Smooth muscle cell of the umbilical artery (primary cell): Measurements from ENCODE around the gene SNAP47. TPM values are rescaled to one million over a fixed set of nuclear protein-coding genes. Genes with fewer than 3 reads are reported as not detected.

Experiments used
- total RNA-seq: library from RNA; depleted of rRNA; stranded (reverse); fragments of >200 nt; gene quantifications from 2 replicates; pipeline ENCODE4 v1.2.3, GENCODE V29; 2014

The SNAP47 gene, protein sequence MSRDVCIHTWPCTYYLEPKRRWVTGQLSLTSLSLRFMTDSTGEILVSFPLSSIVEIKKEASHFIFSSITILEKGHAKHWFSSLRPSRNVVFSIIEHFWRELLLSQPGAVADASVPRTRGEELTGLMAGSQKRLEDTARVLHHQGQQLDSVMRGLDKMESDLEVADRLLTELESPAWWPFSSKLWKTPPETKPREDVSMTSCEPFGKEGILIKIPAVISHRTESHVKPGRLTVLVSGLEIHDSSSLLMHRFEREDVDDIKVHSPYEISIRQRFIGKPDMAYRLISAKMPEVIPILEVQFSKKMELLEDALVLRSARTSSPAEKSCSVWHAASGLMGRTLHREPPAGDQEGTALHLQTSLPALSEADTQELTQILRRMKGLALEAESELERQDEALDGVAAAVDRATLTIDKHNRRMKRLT
- total RNA-seq: 46.3 and 50.0 TPM in 2 replicates

DNA sequence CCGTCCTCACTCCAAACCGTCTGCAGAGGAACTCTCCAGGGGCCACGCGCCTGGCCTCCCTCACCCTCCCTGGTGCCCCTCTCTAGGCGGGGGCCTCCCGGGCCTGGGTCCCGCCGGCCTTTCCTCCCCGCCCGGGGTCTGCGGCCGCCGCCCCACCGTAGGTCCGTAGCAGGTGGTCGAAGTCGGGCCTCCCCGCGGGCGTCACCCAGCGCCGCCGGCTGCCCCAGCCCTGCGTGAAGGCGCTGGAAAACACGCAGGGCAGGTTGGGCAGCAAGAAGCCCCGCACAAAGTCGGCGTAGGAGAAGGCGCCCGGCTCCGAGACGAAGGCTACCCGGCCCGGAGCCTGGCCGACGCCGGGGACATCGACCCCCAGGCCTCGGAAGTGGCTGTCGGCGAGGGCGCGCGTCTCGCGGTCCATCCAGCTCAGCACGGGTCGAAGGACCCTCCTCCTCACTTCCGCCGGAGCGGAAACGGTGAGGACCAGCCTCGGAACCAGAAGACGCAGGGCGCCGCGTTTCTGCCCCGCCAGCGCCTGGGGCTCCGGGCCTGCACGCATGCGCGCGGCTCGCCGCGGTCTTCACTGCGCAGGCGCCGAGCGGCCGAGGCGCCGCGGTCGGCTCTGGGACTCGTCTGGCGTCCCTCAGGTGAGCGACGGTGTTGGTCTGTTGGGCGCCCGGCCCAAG is at the start of gene SNAP47, which contains the start of gene JMJD4:
Gene SNAP47, plus strand, starts transcription at position 580 of the 683 bp plus-strand sequence. CDS start 12,302 bp downstream, outside the sequence.
Gene JMJD4, minus strand, starts transcription at position 447 of the 683 bp plus-strand sequence. Its CDS starts 29 bp downstream, at position 418.

GRCh38 chr1:227815468-227816409 is 80.5 kb downstream of the SNAP47 start, which contains the start of gene PRSS38:
Gene PRSS38, plus strand, starts transcription at chr1:227815675. Its CDS starts 42 bp downstream, at chr1:227815717.

Other genes starting within 250 kb of the SNAP47 start
- 3.9 and 5.5 TPM in 2 replicates for gene ZNF678, start 171.9 kb upstream of the SNAP47 start, total RNA-seq
- 37.0 and 38.0 TPM in 2 replicates for gene JMJD4, start 133 bp upstream of the SNAP47 start, total RNA-seq
- not detected in 2 replicates for gene PRSS38, start 80.2 kb downstream of the SNAP47 start, total RNA-seq
- gene WNT9A, start 212.5 kb downstream of the SNAP47 start, total RNA-seq: 0.30 and 0.51 TPM in 2 replicates